Lower leg skin (tissue), 3 donors: ENCODE results near the gene PPP3R1.

Source experiments
- CTCF ChIP-seq, 3 donors: fragments of 450-650 bp; IDR thresholded peaks; one replicate each; pipeline ENCODE4 v1.5.1; 2016; ENCODE audit warnings: antibody characterized with exemption in 3 of 3, mild to moderate bottlenecking in 3 of 3, moderate library complexity in 2 of 3
- POLR2A ChIP-seq, 2 donors: fragments of 450-650 bp; IDR thresholded peaks; one replicate each; pipeline ENCODE4 v1.6.1; 2016 to 2017; ENCODE audit warnings: antibody characterized with exemption in 2 of 2, mild to moderate bottlenecking in 1 of 2, moderate library complexity in 1 of 2

- TF ChIP-seq POLR2A (IDR thresholded peaks at IDR 0.05): no peak
- no peak for TF ChIP-seq CTCF (IDR thresholded peaks at IDR 0.05)
Measured at GRCh38 chr2:68294913-68295312, 42.6 kb upstream of the PPP3R1 start.
